Psoas muscle (tissue), 8 donors: ENCODE data around the gene TSN. TPM values are rescaled to one million over a fixed set of nuclear protein-coding genes. Genes with fewer than 3 reads are reported as not detected.

Source experiments
- ATAC-seq, 4 donors: fragments of 200-7000 bp; cut with Tn5 transposase; one replicate each; pipeline ENCODE4 v1.9.1; 2020; ENCODE audit warnings: moderate library complexity in 3 of 4, mild to moderate bottlenecking in 2 of 4
- DNase-seq, 2 donors: peaks; one replicate each; pipeline ENCODE4 v3.0.0-alpha.2; 2020
- H3K27ac ChIP-seq: fragments of 200-600 bp; one replicate; pipeline ENCODE4 v1.8.0; 2022
- H3K27me3 ChIP-seq, 3 donors: fragments of 200-600 bp in 1 of 3; one replicate each; pipeline versions ENCODE4 v1.6.1 to v1.8.0; 2013 to 2022; ENCODE audit warnings: low read length in 2 of 3, mild to moderate bottlenecking in 2 of 3, moderate library complexity in 1 of 3; ENCODE audit not compliant: insufficient read depth in 3 of 3
- H3K36me3 ChIP-seq, 2 donors: fragments of 200-600 bp in 1 of 2; one replicate each; pipeline versions ENCODE4 v1.6.1 to v1.8.0; 2013 to 2022; ENCODE audit warnings: low read depth in 1 of 2, mild to moderate bottlenecking in 1 of 2, moderate library complexity in 1 of 2; ENCODE audit not compliant: insufficient read depth in 1 of 2
- H3K4me1 ChIP-seq: fragments of 200-600 bp; one replicate; pipeline ENCODE4 v1.8.0; 2022
- H3K4me3 ChIP-seq: fragments of 200-600 bp; one replicate; pipeline ENCODE4 v1.8.0; 2022; ENCODE audit warnings: mild to moderate bottlenecking
- H3K9me3 ChIP-seq: fragments of 200-600 bp; one replicate; pipeline ENCODE4 v1.8.0; 2022
- WGBS, 3 donors: extraction: QIAGEN DNeasy Blood & Tissue Kit; methylation state at CpG; one replicate each; pipeline versions ENCODE4 v1.1.6 to v1.1.7; 2013; 5-methylcytosine and 5-hydroxymethylcytosine counted together
- intact Hi-C, 2 donors: fragments of 100-400 bp; cut with DNase I; formaldehyde crosslinking; loops; one replicate each; pipeline versions ENCODE4 v1.11.0 to v1.14.2; 2022
- polyA plus RNA-seq, 3 donors: library from polyadenylated mRNA; stranded (reverse); fragments of 200-250 nt; gene quantifications; one replicate each; pipeline ENCODE4 v1.2.3, GENCODE V29; 2013
- total RNA-seq, 4 donors: library from RNA; stranded (reverse); fragmentation: NEBNext Ultra II Directional in 2 of 4; extraction: Animal tissue kit (Norgen Biotek cat#: 25700) in 2 of 4; gene quantifications; one replicate each; pipeline versions ENCODE4 v1.2.1 to v1.2.4, GENCODE V29; 2021 to 2023
- TF ChIP-seq, protein P1 (sequence below): fragments of 200-600 bp; IDR thresholded peaks from one replicate; pipeline ENCODE4 v1.8.0; 2022; ENCODE audit warnings: antibody characterized with exemption
- donor health status: healthy with polysubstance abuse.
- donor health status: DM: no; HTN: no; CAD: no; lungs with moderate emphysema.
- donor health status: Bipolar disorder and iron deficiency.
- donor health status: healthy.
- donor health status: DM: yes; HTN: yes; CAD: no.
- donor health status: DM: no; HTN: no; CAD: no.
- donor health status: DM: no; HTN: no; CAD: no.
- donor health status: DM: yes; HTN: yes; CAD: no.

TSN gene
- total and polyA plus RNA-seq, 7 donors = 25.0 to 68.4 (median 40.5) TPM

DNA sequence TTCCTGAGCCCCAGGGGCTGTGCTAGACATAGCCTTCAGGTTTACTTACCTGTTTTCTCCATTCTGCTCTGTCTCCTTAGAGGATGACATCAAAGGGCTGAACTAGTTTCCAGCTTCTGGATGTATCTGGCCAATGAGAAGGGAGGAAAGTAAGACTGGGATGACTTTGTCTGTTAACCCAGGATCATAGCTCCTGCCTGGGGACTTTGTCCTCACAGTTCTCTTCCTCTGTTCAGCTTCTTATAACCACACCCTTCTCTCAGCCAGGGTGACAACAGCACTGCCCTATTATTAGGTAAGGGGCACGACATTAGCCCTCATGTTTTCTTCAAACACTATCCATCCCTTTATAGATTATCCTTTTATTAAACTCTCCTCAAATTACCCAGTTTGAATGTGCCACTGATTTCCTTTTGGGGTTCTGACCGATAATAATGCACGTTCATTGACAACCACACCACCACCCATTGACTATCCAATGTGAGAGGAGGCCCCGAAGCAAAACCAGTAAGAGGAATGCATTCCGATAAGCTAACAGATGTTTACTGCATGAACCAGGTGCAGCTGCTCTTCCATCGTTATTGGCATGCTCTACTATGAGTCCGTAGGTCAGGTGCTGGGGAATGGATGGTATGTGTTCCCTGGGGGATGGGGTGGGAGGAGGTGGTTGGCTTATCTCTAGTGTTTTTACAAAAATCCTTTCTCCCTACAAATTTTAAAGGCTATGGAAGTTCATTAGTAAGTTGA is 23.5 kb downstream of the TSN start:
- DNase-seq = no peak
- intact Hi-C loops = no loop called here
- WGBS, 3 donors = 56 to 58% (median 56%) methylated on average over 7 of the region's 7 CpGs
- TF ChIP-seq, protein P1, sequence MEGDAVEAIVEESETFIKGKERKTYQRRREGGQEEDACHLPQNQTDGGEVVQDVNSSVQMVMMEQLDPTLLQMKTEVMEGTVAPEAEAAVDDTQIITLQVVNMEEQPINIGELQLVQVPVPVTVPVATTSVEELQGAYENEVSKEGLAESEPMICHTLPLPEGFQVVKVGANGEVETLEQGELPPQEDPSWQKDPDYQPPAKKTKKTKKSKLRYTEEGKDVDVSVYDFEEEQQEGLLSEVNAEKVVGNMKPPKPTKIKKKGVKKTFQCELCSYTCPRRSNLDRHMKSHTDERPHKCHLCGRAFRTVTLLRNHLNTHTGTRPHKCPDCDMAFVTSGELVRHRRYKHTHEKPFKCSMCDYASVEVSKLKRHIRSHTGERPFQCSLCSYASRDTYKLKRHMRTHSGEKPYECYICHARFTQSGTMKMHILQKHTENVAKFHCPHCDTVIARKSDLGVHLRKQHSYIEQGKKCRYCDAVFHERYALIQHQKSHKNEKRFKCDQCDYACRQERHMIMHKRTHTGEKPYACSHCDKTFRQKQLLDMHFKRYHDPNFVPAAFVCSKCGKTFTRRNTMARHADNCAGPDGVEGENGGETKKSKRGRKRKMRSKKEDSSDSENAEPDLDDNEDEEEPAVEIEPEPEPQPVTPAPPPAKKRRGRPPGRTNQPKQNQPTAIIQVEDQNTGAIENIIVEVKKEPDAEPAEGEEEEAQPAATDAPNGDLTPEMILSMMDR = no peak
- Histone ChIP-seq H3K4me1 (no peaks in the 10 kb centered on the region), H3K27me3 (no peaks in the 10 kb centered on the region), H3K9me3 (no peaks in the 10 kb centered on the region), H3K36me3 (no peaks in the 10 kb centered on the region), H3K4me3 (no peak overlapping the region), H3K27ac (no peak overlapping the region)
- no peak for ATAC-seq

DNA sequence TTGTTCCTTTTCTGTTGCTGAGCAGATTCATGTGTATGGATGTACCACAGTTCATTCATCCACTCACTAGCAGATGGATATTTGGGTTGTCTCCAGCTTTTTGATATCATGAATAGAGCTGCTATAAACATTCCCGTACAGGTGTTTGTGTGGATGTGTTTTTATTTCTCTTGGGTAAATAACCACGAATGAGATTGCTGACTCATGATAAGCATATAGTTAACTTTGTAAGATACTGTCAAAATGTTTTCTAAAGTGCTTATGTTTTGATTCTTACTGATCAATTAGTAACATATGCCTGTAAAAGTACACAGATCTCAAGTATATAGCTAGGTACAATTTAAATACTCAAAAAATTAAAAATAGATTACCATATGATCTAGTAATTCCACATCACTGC is 27.7 kb downstream of the TSN start:
- Histone ChIP-seq H3K9me3 (no peaks in the 10 kb centered on the region), H3K27ac (no peak overlapping the region), H3K4me3 (no peak overlapping the region), H3K36me3 (no peaks in the 10 kb centered on the region), H3K27me3 (no peaks in the 10 kb centered on the region), H3K4me1 (no peaks in the 10 kb centered on the region)
- no peak for ATAC-seq
- no peak for DNase-seq
- WGBS, 3 donors = 73 to 77% (median 74%) methylated on average over 2 of the region's 2 CpGs
- TF ChIP-seq, protein P1 = no peak
- intact Hi-C loops = no loop called here

DNA sequence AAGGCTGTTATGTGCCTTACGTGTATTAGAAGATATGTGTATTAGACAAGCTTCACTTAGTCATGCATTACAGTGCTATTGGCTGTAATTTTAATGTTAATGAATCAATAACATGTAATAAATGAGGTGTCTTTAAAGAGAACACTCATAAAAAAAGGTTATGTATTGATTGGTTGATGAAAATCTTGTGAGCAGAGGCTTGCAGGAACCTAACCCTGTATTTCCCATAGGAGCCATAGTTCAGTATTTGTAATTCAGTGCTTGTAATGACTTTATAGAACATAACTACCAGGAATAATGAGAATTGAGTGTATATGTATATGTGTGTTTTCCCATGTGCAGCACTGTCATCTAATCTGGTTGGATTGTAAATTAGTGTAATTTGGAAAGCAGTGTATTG is 33.2 kb downstream of the TSN start:
- no peaks in the 10 kb centered on the region for H3K4me1 ChIP-seq
- ATAC-seq (no peak), DNase-seq (no peak)
- peaks cover 0 to 8% (median 0%) of the 10 kb centered on the region in 3 donors for H3K27me3 ChIP-seq
- 97 to 100% (median 99%) methylated on average over 1 of the region's 1 CpG for WGBS, 3 donors
- H3K36me3 ChIP-seq = no peaks in the 10 kb centered on the region
- TF ChIP-seq, protein P1 = no peak
- intact Hi-C loops = no loop called here
- no peak overlapping the region for H3K4me3 ChIP-seq
- peaks cover 2% of the 10 kb centered on the region for H3K9me3 ChIP-seq
- no peak overlapping the region for H3K27ac ChIP-seq

DNA sequence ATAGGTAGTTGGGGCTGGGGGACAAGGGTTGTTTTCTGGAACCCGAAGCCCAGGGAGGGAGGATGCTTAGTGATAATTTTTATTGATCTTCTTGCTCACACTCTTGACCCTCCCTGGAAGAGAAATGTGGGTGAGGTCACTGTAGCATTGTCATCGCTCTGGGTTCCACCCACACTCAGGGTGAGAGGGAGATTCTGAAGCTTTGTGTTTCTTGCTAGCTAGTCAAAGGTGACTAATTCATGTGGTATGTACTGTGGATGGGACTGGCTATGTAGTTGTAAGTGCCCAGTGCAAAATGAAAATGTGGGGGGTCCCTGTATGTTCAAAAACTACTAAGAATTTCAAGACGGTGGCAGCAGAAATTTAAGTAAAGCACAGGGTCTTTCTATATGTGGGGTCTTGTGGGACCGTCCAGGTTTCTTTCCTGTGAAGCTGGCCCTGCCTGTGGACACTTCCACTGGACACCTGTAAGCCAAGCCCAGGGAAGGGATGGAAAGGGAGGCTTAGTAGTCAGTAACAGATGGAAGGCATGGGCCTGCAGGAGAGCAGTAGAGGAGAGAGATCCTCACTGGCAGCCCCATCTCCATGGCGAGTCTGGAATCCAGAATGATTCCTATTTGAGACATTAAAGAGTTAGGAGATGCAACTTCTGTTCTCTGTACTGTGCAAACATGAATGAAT is 35.0 kb downstream of the TSN start:
- H3K27ac ChIP-seq = no peak overlapping the region
- no peak for DNase-seq
- no peak overlapping the region for H3K4me3 ChIP-seq
- H3K9me3 ChIP-seq = peaks cover 2% of the 10 kb centered on the region
- TF ChIP-seq, protein P1 = no peak
- H3K27me3 ChIP-seq = peaks cover 0 to 8% (median 0%) of the 10 kb centered on the region in 3 donors
- H3K4me1 ChIP-seq = no peaks in the 10 kb centered on the region
- ATAC-seq = no peak
- H3K36me3 ChIP-seq = no peaks in the 10 kb centered on the region
- intact Hi-C loops = no loop called here
- 75 to 84% (median 78%) methylated on average over 5 of the region's 5 CpGs for WGBS, 3 donors
